Activated CD4-positive, alpha-beta T cell treated with anti-CD3 and anti-CD28 coated beads for 36 hours (primary cell): ENCODE measurements around the gene STRA6. TPM values are rescaled to one million over a fixed set of nuclear protein-coding genes. Genes with fewer than 3 reads are reported as not detected.

Source experiments
- ATAC-seq: fragments of 200-7000 bp; cut with Tn5 transposase; one replicate; pipeline ENCODE4 v1.10.0; 2021; ENCODE audit warnings: mild to moderate bottlenecking, moderate library complexity
- CTCF ChIA-PET: fragments of 350-600 bp; sonication (Branson Sonifier 250); formaldehyde crosslinking; loops from one replicate; lab custom pipeline; 2021; ENCODE audit warnings: antibody characterized with exemption; lab: Charles Lee
- POLR2A ChIA-PET: fragments of 350-600 bp; sonication (Branson Sonifier 250); formaldehyde crosslinking; loops from one replicate; lab custom pipeline; 2021; ENCODE audit warnings: antibody characterized with exemption, inconsistent platforms; lab: Charles Lee
- DNase-seq: peaks from one replicate; pipeline ENCODE4 v3.0.0-alpha.2; 2020
- H3K27ac Mint-ChIP-seq: one replicate; pipeline ENCODE4 v1.8.0; 2021; ENCODE audit warnings: mixed read lengths
- H3K27me3 Mint-ChIP-seq: one replicate; pipeline ENCODE4 v1.8.0; 2021; ENCODE audit warnings: mixed read lengths
- H3K36me3 Mint-ChIP-seq: one replicate; pipeline ENCODE4 v1.8.0; 2021; ENCODE audit warnings: low read depth, mixed read lengths
- H3K4me1 Mint-ChIP-seq: one replicate; pipeline ENCODE4 v1.8.0; 2021; ENCODE audit warnings: mixed read lengths
- H3K4me3 Mint-ChIP-seq: one replicate; pipeline ENCODE4 v1.8.0; 2021; ENCODE audit warnings: mild to moderate bottlenecking, moderate library complexity, mixed read lengths
- H3K9me3 Mint-ChIP-seq: one replicate; pipeline ENCODE4 v1.8.0; 2021; ENCODE audit warnings: low read depth, mixed read lengths
- intact Hi-C, 2 experiments: fragments of 100-400 bp; cut with DNase I in 1 of 2; cut with micrococcal nuclease in 1 of 2; formaldehyde crosslinking; loops; one replicate each; pipeline versions ENCODE4 v1.14.2 to v1.15.1; 2022 to 2024; cut with DNase I, micrococcal nuclease
- total RNA-seq, 2 experiments: library from RNA; stranded (reverse); gene quantifications; one replicate each; pipeline ENCODE4 v1.2.3, GENCODE V29; 2021

Gene STRA6
- total RNA-seq, 2 experiments from 2014 or later, result not detected

- peaks cover 9% of the 10 kb centered on the region for H3K27me3 Mint-ChIP-seq
- ATAC-seq, result no peak
- no peak for DNase-seq
- POLR2A ChIA-PET, result interaction anchor here (0.5 kb wide), 1 partner anchor 9 kb away, joined by 6 read pairs; no protein-coding TSS in a partner anchor
- H3K9me3 Mint-ChIP-seq, result no peaks in the 10 kb centered on the region
- no peak overlapping the region for H3K27ac Mint-ChIP-seq
- no peak overlapping the region for H3K4me3 Mint-ChIP-seq
- CTCF ChIA-PET, result interaction anchor here (0.6 to 1.2 kb wide), 2 partner anchors 85 to 1611 kb away, joined by 3 read pairs; no protein-coding TSS in a partner anchor
- H3K4me1 Mint-ChIP-seq, result no peaks in the 10 kb centered on the region
- intact Hi-C loops, result no loop called here
- H3K36me3 Mint-ChIP-seq, result no peaks in the 10 kb centered on the region
These were observed 36.6 kb upstream of the STRA6 start for GRCh38 chr15:74239051-74239705.

- Mint-ChIP-seq H3K27me3 (no peaks in the 10 kb centered on the region), H3K27ac (no peak within 1 kb of the TSS), H3K4me3 (no peak within 1 kb of the TSS), H3K4me1 (no peaks in the 10 kb centered on the region), H3K36me3 (no peaks in the 10 kb centered on the region), H3K9me3 (no peaks in the 10 kb centered on the region)
- ATAC-seq, result no peak
- intact Hi-C loops, result no loop called here
- POLR2A ChIA-PET, result no interaction called here
- no peak for DNase-seq
- CTCF ChIA-PET, result interaction anchor here (0.6 kb wide), 1 partner anchor 660 kb away, joined by 5 read pairs; no protein-coding TSS in a partner anchor
These were observed 33.4 kb upstream of the STRA6 start, which contains the start of gene CCDC33 for GRCh38 chr15:74235962-74236361. CCDC33 (plus strand) TSS chr15:74236326; CDS start chr15:74236720, 394 bp downstream.

- H3K4me3 Mint-ChIP-seq, result no peak overlapping the region
- CTCF ChIA-PET, result no interaction called here
- DNase-seq (no peak), ATAC-seq (no peak)
- H3K36me3 Mint-ChIP-seq, result no peaks in the 10 kb centered on the region
- intact Hi-C loops, result no loop called here
- H3K4me1 Mint-ChIP-seq, result no peaks in the 10 kb centered on the region
- POLR2A ChIA-PET, result no interaction called here
- no peak overlapping the region for H3K27ac Mint-ChIP-seq
- H3K27me3 Mint-ChIP-seq, result no peaks in the 10 kb centered on the region
- no peaks in the 10 kb centered on the region for H3K9me3 Mint-ChIP-seq
These were observed 31.9 kb upstream of the STRA6 start for GRCh38 chr15:74234598-74234875.

GRCh38 chr15:74233851-74234597 is 31.4 kb upstream of the STRA6 start:
- H3K9me3 Mint-ChIP-seq, result no peaks in the 10 kb centered on the region
- DNase-seq (no peak), ATAC-seq (no peak)
- no peak overlapping the region for H3K4me3 Mint-ChIP-seq
- H3K4me1 Mint-ChIP-seq, result no peaks in the 10 kb centered on the region
- no peaks in the 10 kb centered on the region for H3K36me3 Mint-ChIP-seq
- ChIA-PET CTCF (interaction anchor here (0.6 kb wide), 1 partner anchor 319 kb away, joined by 3 read pairs; no protein-coding TSS in a partner anchor), POLR2A (no interaction called here)
- H3K27ac Mint-ChIP-seq, result no peak overlapping the region
- no peaks in the 10 kb centered on the region for H3K27me3 Mint-ChIP-seq
- intact Hi-C loops, result no loop called here

DNA sequence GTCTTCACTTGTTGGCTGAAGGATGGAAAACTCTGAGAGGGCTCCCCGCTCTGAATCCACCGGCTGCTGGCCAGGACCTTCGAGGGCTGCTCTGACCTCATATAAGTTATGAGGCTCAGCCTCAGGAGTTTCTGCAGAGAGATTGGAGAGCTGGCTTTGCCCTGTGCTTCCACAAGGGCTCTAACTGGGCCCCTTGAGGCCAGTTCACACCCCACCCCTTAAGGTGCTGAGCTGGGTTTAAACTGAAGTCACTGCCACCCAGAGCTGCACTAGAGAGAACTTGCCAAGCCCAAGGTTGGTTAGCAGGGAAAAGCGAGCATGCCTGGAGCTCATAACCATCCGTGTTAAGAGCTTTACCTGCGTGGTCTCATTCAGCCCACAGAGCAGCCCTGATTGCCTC is 30.8 kb upstream of the STRA6 start:
- Mint-ChIP-seq H3K4me1 (no peaks in the 10 kb centered on the region), H3K36me3 (no peaks in the 10 kb centered on the region), H3K4me3 (no peak overlapping the region), H3K27ac (no peak overlapping the region), H3K9me3 (no peaks in the 10 kb centered on the region), H3K27me3 (no peaks in the 10 kb centered on the region)
- ChIA-PET CTCF (interaction anchor here (0.6 kb wide), 1 partner anchor 318 kb away, joined by 3 read pairs; no protein-coding TSS in a partner anchor), POLR2A (no interaction called here)
- no peak for ATAC-seq
- intact Hi-C loops, result no loop called here
- no peak for DNase-seq

- DNase-seq, result no peak
- ChIA-PET POLR2A (no interaction called here), CTCF (no interaction called here)
- no peaks in the 10 kb centered on the region for H3K9me3 Mint-ChIP-seq
- no peak overlapping the region for H3K27ac Mint-ChIP-seq
- no peaks in the 10 kb centered on the region for H3K36me3 Mint-ChIP-seq
- intact Hi-C loops, result no loop called here
- ATAC-seq, result no peak
- H3K27me3 Mint-ChIP-seq, result no peaks in the 10 kb centered on the region
- no peak overlapping the region for H3K4me3 Mint-ChIP-seq
- H3K4me1 Mint-ChIP-seq, result no peaks in the 10 kb centered on the region
These were observed 28.9 kb upstream of the STRA6 start for GRCh38 chr15:74231475-74231874.

- Mint-ChIP-seq H3K9me3 (no peaks in the 10 kb centered on the region), H3K4me3 (no peak overlapping the region), H3K27ac (no peak overlapping the region), H3K36me3 (no peaks in the 10 kb centered on the region), H3K4me1 (no peaks in the 10 kb centered on the region), H3K27me3 (no peaks in the 10 kb centered on the region)
- POLR2A ChIA-PET, result no interaction called here
- intact Hi-C loops, result no loop called here
- DNase-seq (no peak), ATAC-seq (no peak)
- CTCF ChIA-PET, result no interaction called here
These were observed 27.1 kb upstream of the STRA6 start for GRCh38 chr15:74229686-74230085.

GRCh38 chr15:74228723-74229081 is 26.1 kb upstream of the STRA6 start:
- intact Hi-C loops, result no loop called here
- Mint-ChIP-seq H3K27ac (no peak overlapping the region), H3K4me1 (peaks cover 2% of the 10 kb centered on the region), H3K4me3 (no peak overlapping the region), H3K36me3 (no peaks in the 10 kb centered on the region), H3K27me3 (peaks cover under 1% of the 10 kb centered on the region), H3K9me3 (no peaks in the 10 kb centered on the region)
- DNase-seq (no peak), ATAC-seq (no peak)
- ChIA-PET CTCF (interaction anchor here (0.7 kb wide), 1 partner anchor 81 kb away, joined by 3 read pairs; no protein-coding TSS in a partner anchor), POLR2A (no interaction called here)

GRCh38 chr15:74227968-74228722 is 25.6 kb upstream of the STRA6 start:
- no peak for DNase-seq
- Mint-ChIP-seq H3K9me3 (no peaks in the 10 kb centered on the region), H3K27ac (no peak overlapping the region), H3K4me3 (no peak overlapping the region), H3K36me3 (no peaks in the 10 kb centered on the region), H3K4me1 (peaks cover 6% of the 10 kb centered on the region), H3K27me3 (peaks cover 3% of the 10 kb centered on the region)
- ChIA-PET POLR2A (no interaction called here), CTCF (interaction anchor here (0.7 kb wide), 1 partner anchor 81 kb away, joined by 3 read pairs; no protein-coding TSS in a partner anchor)
- ATAC-seq, result no peak
- intact Hi-C loops, result no loop called here

GRCh38 chr15:74226761-74227540 is 24.4 kb upstream of the STRA6 start:
- intact Hi-C loops, result no loop called here
- Mint-ChIP-seq H3K36me3 (no peaks in the 10 kb centered on the region), H3K27ac (no peak overlapping the region), H3K4me1 (peaks cover 6% of the 10 kb centered on the region), H3K4me3 (no peak overlapping the region), H3K9me3 (no peaks in the 10 kb centered on the region), H3K27me3 (peaks cover 5% of the 10 kb centered on the region)
- ATAC-seq (no peak), DNase-seq (no peak)
- CTCF ChIA-PET, result interaction anchor here (0.7 kb wide), 1 partner anchor 26 kb away, joined by 3 read pairs; no protein-coding TSS in a partner anchor
- POLR2A ChIA-PET, result no interaction called here

DNA sequence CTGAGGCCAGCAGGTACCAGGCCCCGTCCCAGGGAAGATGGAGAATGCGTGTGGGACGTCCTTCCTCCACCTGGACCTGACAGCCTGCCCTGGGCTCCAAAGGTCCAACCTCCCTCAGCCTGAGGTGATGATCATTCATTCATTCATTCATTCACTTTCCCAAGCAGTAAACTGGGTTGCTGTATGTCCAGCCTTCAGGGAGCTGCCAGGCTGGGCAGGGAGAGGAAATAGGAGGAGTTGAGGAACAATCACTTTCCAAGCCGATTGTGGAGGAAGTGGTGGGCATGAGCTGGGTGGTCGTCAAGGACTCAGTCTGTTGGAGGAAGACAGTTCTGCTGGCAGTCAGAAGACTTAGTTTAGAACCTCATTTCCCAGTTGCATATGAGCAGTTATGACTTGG is 23.3 kb upstream of the STRA6 start:
- no peak overlapping the region for H3K27ac Mint-ChIP-seq
- DNase-seq (no peak), ATAC-seq (no peak)
- CTCF ChIA-PET, result no interaction called here
- no peaks in the 10 kb centered on the region for H3K36me3 Mint-ChIP-seq
- no peaks in the 10 kb centered on the region for H3K9me3 Mint-ChIP-seq
- H3K27me3 Mint-ChIP-seq, result peaks cover 5% of the 10 kb centered on the region
- intact Hi-C loops, result no loop called here
- peaks cover 6% of the 10 kb centered on the region for H3K4me1 Mint-ChIP-seq
- no peak overlapping the region for H3K4me3 Mint-ChIP-seq
- POLR2A ChIA-PET, result no interaction called here
